HG03025 (cell line): ENCODE results near the gene SYT7.
"Not testable (repeated sequence)": the region's sequence is repeated elsewhere in the genome, so short reads cannot be mapped to it uniquely, and the experiment has no call there.

Experiments
- ATAC-seq: cut with Tn5 transposase; IDR thresholded peaks from one replicate; pipeline ENCODE4 v1.9.1; 2021; ENCODE audit warnings: mild to moderate bottlenecking, moderate library complexity; ENCODE audit not compliant: unreplicated experiment, low FRiP score

The SYT7 gene

DNA sequence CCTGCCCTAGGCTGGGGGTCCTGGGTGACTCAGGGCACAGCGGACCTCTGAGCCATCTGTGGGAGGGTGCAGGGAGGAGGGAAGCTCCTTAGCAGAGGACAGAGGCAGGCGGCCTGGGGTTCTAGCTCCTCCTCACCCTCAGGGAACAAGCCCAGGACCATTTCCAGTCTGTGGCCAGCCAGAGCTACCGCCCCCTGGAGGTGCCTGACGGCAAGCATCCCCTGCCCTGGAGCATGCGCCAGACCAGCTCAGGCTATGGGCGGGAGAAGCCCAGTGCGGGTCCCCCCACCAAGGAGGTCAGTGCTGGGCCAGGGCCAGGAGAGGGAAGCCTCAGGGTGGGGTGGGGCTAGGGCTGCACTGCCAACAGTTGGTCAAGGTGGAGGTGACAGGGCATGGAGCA, 98.4 kb downstream of the SYT7 start:
- no peak for ATAC-seq

DNA sequence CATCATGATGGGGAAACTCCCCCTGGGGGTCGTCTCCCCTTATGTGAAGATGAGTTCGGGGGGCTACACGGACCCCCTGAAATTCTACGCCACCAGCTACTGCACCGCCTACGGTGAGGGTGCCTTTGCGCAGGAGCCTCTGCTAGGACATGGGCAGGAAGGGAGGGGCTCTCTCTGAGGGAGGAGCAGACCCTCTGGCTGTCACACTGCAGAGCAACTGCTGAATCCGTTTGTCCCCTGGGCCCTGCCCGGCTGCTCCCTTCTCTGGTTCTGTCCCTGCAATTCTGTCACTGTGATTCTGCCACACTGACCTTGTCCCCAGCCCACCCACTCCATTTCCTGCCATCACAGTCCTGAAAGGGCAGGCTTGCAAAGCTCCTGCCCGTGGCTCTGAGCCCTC, 99.1 kb downstream of the SYT7 start:
- ATAC-seq = no peak

DNA sequence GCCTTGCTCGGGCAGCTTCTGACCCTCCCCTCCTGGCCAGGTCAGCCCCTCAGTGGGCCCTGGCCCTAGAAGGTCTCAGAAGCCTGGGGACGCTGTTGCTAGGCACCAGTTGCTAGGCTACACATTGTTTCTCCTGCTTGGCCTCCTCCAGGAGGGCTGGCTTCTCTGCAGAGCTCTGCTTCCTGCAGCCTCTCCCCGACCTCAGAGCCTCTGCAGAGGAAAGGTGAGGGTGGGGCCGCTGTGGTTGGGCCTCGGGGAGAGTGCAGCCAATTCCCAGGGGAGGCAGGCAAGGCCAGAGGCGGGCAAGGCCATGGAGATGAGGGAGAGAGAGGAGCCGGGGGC, 99.9 kb downstream of the SYT7 start:
- no peak for ATAC-seq

DNA sequence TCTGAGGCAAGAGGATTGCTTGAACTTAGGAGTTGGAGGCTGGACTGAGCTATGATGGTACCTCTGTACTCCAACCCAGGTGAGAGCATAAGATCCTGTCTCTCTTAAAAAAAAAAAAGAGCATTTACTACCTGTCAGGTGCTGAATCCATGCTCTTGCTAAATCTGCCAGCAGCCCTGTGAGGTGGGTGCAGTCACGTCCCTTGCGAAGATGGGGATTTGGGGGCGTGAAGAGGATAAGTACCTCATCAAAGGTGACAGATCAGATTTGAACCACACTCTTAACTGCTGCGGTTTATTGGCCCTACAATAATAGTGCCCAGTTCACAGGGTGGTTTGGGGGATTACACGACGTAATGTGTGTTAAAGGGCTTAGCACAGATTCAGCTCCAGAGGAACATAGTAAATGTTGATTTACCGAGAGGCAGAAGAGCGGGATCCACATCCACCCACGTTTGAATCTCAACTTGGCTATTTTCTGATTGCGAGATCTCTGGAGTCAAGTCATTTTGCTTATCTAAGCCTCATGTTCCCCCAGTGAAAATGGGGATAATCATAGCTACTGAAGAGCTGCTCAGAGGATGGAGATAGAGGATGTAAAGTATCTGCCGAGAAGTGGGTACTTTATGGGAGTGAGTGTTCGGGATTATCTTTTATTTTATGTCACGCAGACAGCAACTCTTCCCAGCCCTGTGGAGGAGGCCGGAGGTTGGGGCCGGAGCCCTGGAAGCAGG, 100.4 kb downstream of the SYT7 start:
- no peak for ATAC-seq

DNA sequence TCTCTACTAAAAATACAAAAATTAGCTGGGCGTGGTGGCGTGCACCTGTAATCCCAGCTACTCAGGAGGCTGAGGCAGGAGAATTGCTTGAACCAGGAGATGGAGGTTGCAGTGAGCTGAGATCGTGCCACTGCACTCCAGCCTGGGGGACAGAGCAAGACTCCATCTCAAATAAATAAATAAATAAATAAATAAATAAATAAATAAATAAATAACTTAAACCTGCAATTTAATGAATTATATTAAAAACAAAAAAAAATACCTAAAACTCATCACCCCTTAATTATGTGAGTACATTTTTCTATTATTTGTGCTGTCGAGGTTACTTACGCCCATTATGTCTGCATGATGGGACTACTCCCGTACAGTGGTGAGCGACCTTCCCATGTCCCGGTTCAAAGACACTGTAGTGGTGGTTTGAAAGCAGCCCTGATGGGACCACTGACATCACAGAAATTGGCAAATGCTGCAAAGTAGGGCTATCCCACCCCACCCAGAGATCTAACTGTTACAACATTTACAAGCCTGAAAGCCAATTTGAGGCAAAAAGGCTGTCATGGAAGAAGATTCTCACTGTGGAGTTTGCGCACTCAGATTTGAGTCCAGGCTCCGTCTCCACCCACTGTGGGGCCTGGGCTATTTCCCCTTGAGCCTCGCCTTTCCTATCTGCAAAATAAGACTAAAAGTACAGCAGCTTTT, 101.4 kb downstream of the SYT7 start:
- ATAC-seq = not testable (repeated sequence)

DNA sequence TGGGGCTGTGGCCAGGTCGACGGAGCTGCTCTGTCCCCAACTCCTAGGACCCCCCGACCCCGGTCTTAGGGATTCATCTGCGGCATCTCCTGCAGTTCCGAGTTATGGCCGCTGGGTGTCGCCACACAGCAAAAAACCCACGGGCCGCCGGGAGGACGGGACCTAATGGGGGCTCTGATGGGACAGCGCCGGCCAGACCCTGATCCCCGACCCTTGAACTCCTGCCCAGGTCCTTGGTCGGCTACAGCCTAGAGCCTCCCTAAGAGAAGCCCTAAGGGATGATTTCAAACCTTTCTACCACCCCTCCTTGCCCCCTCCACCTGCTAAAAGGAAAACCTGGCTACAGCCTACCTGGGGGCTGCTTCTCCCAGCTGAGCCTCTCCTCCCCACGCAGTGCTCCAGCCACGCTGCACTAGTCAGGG, 103.1 kb downstream of the SYT7 start:
- ATAC-seq = no peak

DNA sequence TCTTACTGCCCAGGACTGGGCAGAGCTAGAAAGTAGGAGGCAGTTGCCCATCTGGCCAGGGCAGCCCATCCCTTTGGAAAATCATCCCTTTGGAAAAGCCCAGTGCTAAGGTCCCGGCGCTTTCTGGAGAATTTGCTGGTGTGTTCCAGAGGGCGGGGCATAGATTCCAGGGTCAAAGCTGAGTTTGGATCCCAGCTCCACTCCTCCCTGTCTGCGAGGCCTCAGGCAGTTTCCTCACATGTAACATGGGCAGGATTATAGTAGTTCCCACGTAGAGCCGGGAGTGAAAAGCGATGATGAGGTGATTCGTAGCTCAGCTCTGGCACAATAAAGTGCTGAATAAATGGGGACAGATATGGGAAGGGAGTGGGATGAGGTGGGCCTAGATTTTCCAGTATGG, 103.8 kb downstream of the SYT7 start:
- ATAC-seq = no peak

DNA sequence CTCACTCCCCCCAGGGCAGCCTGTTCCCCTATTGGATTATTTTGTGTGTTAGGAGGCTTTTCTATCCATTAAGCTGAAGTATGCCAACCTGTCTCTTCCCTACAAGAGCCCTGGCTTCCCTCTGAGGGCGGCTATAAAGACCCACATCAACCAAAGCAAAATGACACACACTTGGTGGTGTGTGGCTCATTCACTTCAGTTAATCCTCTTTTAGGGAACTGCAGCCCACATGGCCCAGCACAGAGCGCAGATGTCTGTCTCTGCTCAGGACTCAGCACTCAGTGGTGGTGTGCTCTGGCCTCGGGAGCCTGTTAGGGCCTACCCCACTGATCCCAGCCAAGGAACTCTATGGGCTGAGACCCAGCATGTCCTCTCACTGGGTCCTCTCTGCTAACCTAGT, 104.5 kb downstream of the SYT7 start:
- no peak for ATAC-seq

DNA sequence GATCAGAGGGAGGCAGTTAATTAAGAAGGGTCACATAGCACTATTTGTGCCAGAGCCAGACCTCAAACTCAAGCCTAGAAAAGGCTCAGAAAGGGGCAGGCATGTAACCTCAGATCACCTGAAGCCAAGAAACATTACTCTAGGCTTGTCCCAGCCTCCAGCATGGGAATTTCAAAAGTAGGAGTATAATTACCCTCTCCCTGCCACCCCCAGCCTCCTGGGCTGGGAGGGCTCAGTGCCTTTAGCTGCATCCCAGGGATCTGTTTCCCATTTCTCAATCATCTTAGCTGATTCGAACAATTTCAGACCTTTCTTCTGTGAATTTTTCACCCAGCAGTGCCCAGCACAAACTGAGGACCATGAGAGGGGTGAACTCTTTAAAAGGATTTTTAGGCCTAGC, 105.4 kb downstream of the SYT7 start:
- ATAC-seq = no peak

DNA sequence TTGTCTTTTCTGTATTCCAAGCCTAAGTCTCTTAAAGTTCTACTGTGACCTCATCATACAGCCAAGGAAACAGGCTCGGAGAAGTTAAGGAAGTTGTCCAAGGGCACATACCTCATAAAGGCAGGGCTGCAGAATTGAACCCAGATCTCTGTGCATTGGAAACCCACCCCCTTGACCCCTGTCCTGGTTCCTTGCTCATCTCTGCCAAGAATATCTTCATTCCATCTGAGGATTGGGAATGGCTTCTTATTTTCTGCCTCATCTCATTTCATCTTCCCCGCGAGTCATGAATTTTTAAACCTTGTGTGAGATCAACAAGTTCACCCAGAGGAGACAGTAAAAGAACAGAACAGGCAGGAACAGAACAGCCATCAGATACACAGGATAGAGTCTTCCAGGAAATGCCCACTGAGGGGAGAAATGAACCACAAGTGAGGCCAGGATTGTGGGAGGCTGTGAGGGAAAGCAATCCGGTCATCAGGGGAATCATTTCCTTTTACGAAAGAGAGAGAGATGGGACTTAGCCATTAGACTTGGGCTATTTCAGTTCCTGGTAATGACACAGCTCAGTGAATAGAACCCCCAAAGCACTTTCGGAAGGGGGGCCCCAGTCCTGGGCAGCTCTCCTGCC, 106.7 kb downstream of the SYT7 start:
- no peak for ATAC-seq

DNA sequence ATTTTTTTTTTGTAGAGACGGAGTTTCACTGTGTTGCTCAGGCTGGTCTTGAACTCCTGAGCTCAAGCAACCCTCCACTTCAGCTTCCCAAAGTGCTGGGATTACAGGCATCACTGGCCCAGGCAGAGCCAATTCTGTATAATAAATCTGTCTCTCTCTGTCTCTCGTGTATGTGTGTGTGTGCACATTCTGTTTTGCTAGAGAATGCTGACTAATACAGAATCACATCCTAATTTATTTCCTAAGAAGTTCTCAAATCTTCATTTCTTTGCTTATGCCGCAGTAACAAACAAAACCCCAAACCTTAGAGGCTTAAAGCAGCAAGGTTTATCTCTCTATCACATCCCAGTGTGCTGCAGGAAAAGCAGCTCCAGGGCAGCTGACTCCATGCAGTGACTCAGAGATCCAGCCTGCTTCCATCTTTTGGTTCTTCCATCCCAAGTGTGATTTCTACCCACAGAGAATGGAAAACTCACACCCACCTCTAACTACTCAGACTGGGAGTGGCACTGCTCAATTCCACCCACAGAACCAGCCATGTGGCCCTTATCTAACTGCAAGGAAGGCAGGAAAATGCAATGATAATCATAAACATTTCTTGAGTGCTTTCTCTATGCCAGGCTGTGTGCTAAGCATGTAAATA, 107.4 kb downstream of the SYT7 start:
- no peak for ATAC-seq

DNA sequence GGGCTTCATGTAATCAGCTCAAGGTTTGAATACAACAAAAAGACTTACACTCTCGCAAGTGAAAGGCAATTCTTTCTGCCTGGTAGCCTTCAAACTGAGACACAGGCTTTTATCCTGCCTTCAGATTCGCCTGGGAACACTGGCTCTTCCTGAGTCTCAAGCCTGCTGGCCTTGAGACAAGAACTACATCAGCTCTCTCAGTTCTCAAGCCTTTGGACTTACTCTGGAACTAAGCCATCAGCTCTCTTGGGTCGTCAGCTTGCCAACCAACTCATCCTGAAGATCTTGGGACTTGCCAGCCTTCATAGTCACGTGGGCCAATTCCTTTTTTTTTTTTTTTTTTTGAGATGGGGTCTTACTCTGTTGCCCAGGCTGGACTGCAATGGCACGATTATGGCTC, 108.0 kb downstream of the SYT7 start:
- no peak for ATAC-seq

DNA sequence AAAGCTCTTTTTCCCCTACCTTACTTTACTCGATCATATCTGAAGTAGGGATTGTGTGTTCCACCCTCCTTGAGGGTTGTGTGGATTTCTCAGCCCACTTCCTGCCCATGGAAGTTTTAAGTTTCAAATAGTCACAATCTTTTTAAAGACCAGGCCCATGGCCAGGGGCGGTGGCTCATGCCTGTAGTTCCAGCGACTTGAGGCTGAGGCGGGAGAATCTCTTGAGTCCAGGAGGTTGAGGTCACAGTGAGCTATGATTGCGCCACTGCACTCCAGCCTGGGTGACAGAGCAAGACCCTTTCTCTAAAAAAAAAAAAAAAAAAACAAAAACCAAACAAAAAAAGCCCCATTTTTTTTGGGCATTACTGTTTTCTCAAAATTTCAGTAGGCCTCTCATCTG, 108.6 kb downstream of the SYT7 start:
- no peak for ATAC-seq

DNA sequence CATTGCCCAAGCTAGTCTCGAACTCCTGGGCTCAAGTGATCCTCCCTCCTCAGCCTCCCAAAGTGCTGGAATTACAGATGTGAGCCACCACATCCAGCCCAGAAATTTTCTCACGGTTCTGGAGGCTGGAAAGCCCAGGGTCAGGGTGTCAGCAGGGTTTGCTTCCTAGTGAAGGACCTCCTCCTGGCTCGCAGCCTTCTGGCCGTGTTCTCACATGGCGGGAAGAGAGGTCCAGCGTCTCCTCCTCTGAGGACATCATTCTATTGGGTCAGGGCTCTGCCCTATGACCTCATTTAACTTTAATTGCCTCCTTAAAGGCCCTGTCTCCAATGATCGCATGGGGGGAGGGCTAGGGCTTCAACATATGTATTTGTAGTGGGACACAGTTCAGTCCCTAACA, 112.9 kb downstream of the SYT7 start:
- no peak for ATAC-seq

DNA sequence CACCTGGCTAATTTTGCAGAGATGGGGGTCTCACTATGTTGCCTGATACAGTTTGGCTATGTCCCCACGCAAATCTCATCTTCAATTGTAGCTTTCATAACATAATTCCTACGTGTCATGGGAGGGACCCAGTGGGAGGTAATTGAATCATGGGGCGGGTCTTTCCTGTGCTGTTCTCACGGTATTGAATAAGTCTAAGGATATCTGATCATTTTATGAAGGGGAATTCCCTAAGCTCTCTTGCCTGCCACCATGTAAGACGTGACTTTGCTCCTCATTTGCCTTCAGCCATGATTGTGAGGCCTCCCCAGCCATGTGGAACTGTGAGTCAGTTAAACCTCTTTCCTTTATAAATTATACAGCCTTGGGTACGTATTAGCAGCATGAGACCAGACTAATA, 113.3 kb downstream of the SYT7 start:
- not testable (repeated sequence) for ATAC-seq
